ENCODE results near the gene COL2A1.

Gene COL2A1

GRCh38 chr12:47972895-47973294, 31.4 kb downstream of the COL2A1 start:
- TF ChIP-seq ZNF8 (CRISPR knock-in tag; IDR thresholded peaks at IDR 0.05), result no peak
- no peak for TF ChIP-seq PPARA (CRISPR knock-in tag; IDR thresholded peaks at IDR 0.05; ENCODE audit: borderline replicate concordance)
- no peak for TF ChIP-seq ZNF70 (CRISPR knock-in tag; IDR thresholded peaks at IDR 0.05)
- TF ChIP-seq ISL1 (CRISPR knock-in tag; IDR thresholded peaks at IDR 0.05), result no peak
- TF ChIP-seq ZFP30 (CRISPR knock-in tag; IDR thresholded peaks at IDR 0.05), result no peak
- TF ChIP-seq TSHZ2 (CRISPR knock-in tag; IDR thresholded peaks at IDR 0.05), result no peak
- TF ChIP-seq, protein P1, sequence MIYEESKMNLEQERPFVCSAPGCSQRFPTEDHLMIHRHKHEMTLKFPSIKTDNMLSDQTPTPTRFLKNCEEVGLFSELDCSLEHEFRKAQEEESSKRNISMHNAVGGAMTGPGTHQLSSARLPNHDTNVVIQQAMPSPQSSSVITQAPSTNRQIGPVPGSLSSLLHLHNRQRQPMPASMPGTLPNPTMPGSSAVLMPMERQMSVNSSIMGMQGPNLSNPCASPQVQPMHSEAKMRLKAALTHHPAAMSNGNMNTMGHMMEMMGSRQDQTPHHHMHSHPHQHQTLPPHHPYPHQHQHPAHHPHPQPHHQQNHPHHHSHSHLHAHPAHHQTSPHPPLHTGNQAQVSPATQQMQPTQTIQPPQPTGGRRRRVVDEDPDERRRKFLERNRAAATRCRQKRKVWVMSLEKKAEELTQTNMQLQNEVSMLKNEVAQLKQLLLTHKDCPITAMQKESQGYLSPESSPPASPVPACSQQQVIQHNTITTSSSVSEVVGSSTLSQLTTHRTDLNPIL (CRISPR knock-in tag; IDR thresholded peaks at IDR 0.05; ENCODE audit: low read depth), result no peak
- TF ChIP-seq OSR1 (CRISPR knock-in tag; IDR thresholded peaks at IDR 0.05), result no peak
- no peak for TF ChIP-seq RARB (CRISPR knock-in tag; IDR thresholded peaks at IDR 0.05)
- TF ChIP-seq CSRNP3 (CRISPR knock-in tag; IDR thresholded peaks at IDR 0.05), result no peak
- no peak for TF ChIP-seq ZNF565 (CRISPR knock-in tag; conservative IDR thresholded peaks at IDR 0.05; ENCODE audit: low read depth)
- TF ChIP-seq ESRRG (CRISPR knock-in tag; IDR thresholded peaks at IDR 0.05), result no peak
- no peak for TF ChIP-seq TOX (CRISPR knock-in tag; IDR thresholded peaks at IDR 0.05; ENCODE audit: borderline replicate concordance)
- TF ChIP-seq SNAI2 (CRISPR knock-in tag; IDR thresholded peaks at IDR 0.05), result no peak
- TF ChIP-seq CSDC2 (CRISPR knock-in tag; IDR thresholded peaks at IDR 0.05), result no peak
- TF ChIP-seq BACH2 (CRISPR knock-in tag; IDR thresholded peaks at IDR 0.05; ENCODE audit: borderline replicate concordance), result no peak
- no peak for TF ChIP-seq POU6F1 (CRISPR knock-in tag; IDR thresholded peaks at IDR 0.05; ENCODE audit: borderline replicate concordance, low read depth)

GRCh38 chr12:47970843-47971242, 33.4 kb downstream of the COL2A1 start:
- ATAC-seq, result no peak
- TF ChIP-seq ZNF70 (CRISPR knock-in tag; IDR thresholded peaks at IDR 0.05), result no peak
- TF ChIP-seq BACH2 (CRISPR knock-in tag; IDR thresholded peaks at IDR 0.05; ENCODE audit: borderline replicate concordance), result no peak
- TF ChIP-seq ZFP30 (CRISPR knock-in tag; IDR thresholded peaks at IDR 0.05), result no peak
- no peak for TF ChIP-seq CSDC2 (CRISPR knock-in tag; IDR thresholded peaks at IDR 0.05)
- TF ChIP-seq, protein P2, sequence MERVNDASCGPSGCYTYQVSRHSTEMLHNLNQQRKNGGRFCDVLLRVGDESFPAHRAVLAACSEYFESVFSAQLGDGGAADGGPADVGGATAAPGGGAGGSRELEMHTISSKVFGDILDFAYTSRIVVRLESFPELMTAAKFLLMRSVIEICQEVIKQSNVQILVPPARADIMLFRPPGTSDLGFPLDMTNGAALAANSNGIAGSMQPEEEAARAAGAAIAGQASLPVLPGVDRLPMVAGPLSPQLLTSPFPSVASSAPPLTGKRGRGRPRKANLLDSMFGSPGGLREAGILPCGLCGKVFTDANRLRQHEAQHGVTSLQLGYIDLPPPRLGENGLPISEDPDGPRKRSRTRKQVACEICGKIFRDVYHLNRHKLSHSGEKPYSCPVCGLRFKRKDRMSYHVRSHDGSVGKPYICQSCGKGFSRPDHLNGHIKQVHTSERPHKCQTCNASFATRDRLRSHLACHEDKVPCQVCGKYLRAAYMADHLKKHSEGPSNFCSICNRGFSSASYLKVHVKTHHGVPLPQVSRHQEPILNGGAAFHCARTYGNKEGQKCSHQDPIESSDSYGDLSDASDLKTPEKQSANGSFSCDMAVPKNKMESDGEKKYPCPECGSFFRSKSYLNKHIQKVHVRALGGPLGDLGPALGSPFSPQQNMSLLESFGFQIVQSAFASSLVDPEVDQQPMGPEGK (CRISPR knock-in tag; IDR thresholded peaks at IDR 0.05; ENCODE audit: borderline replicate concordance), result no peak
- TF ChIP-seq ARNTL (CRISPR knock-in tag; IDR thresholded peaks at IDR 0.05; ENCODE audit: borderline replicate concordance, low read depth), result no peak
- TF ChIP-seq TOX (CRISPR knock-in tag; IDR thresholded peaks at IDR 0.05; ENCODE audit: borderline replicate concordance), result no peak
- TF ChIP-seq POU6F1 (CRISPR knock-in tag; IDR thresholded peaks at IDR 0.05; ENCODE audit: borderline replicate concordance, low read depth), result no peak
- TF ChIP-seq TSHZ2 (CRISPR knock-in tag; IDR thresholded peaks at IDR 0.05), result no peak
- no peak for TF ChIP-seq PPARA (CRISPR knock-in tag; IDR thresholded peaks at IDR 0.05; ENCODE audit: borderline replicate concordance)
- no peak for TF ChIP-seq OSR1 (CRISPR knock-in tag; IDR thresholded peaks at IDR 0.05)
- TF ChIP-seq CSRNP3 (CRISPR knock-in tag; IDR thresholded peaks at IDR 0.05), result no peak
- TF ChIP-seq ZNF565 (CRISPR knock-in tag; conservative IDR thresholded peaks at IDR 0.05; ENCODE audit: low read depth), result no peak

More at GRCh38 chr12:47972895-47973294, 31.4 kb downstream of the COL2A1 start:
- ATAC-seq, result no peak
